KG1 (cell line): Measurements from ENCODE around the gene SPI1.

ENCODE experiments used
- DNase-seq: peaks from one replicate; lab custom pipeline; 2025; lab: John Stamatoyannopoulos, UW

Gene SPI1

GRCh38 chr11:47358731-47359051 is 19.7 kb downstream of the SPI1 start:
- DNase-seq = no peak

DNA sequence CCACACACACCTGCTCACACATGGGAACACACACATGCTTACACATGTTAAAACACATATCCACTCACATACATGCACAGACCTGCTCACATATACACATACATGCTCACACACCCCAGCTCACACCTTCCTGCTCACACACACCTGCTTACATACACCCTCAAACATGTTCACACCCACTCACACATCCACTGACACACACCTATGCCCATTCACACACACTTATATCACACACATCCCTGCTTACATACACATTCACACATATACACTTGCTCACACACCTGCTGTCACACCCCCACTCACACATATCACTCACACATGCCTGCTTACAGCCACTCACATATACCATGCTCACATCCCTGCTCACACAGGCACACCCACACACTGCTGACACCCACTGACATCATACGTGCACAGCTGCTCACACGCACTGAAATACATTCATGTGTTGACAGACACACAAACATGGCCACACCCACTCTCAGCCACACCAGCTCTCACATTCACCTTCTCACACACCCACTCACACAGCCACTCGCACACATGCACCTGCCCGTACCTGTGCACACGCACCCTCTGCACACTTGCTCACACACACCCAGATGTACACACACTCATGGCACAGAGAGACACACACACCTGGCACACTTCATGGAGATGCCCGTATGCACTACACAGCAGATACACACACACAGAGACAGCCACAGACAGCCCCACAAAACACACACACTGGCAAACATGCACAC is 20.2 kb downstream of the SPI1 start:
- no peak for DNase-seq

- DNase-seq = no peak
These were observed 21.4 kb downstream of the SPI1 start for GRCh38 chr11:47356998-47357329.

DNA sequence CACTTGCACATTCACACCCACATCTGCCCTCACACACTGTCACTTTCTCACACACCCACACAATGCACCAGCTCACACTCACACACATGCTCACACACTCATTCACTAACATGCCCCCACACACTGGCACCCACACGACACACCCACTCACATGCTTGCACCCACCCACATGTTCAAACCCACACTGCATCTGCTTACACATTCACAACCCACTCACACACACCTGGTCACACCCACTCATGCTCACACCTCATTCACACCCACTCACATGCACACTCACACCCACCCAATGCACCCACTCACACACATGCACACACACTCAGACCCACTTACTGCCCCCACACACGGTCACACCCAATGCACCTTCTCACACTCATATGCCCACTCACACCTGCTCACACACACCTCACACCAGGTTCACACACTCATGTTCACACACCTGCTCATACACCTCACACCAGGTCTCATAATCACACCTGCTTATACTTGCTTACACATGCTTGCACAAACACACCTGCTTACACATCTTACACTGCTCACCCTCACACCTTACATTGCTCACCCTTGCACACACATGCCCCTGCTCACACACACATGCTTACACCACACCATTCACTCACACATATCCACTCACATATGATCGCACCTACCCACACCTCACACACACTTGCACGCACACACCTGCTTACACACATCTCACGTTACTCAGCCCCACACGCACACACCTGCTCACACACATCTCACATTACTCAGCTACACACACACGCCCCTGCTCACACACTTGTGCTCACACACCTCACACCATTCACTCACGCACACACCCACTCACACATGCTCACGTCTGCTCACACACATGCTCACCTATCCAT is 22.0 kb downstream of the SPI1 start:
- no peak for DNase-seq

- no peak for DNase-seq
These were observed 22.8 kb downstream of the SPI1 start for GRCh38 chr11:47355283-47356128.

DNA sequence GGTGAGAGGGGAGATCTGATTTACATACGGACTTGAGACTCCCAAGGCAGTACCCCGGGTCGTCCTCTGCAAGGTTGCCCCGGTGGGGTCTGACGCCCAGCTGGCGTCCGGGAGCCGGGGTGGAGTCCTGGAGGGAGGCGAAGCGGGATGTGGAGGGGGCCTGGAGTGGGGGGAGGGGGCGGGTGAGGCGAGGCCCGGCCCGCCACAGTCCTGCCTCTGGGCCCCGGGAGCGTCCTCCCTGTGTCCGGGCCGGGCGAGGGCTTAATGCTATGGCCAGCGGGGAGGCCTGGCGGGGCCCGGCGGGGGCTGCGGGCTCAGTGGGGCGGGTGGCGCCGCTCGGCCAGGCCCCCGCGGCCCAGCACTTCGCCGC is 23.4 kb downstream of the SPI1 start:
- no peak for DNase-seq

DNA sequence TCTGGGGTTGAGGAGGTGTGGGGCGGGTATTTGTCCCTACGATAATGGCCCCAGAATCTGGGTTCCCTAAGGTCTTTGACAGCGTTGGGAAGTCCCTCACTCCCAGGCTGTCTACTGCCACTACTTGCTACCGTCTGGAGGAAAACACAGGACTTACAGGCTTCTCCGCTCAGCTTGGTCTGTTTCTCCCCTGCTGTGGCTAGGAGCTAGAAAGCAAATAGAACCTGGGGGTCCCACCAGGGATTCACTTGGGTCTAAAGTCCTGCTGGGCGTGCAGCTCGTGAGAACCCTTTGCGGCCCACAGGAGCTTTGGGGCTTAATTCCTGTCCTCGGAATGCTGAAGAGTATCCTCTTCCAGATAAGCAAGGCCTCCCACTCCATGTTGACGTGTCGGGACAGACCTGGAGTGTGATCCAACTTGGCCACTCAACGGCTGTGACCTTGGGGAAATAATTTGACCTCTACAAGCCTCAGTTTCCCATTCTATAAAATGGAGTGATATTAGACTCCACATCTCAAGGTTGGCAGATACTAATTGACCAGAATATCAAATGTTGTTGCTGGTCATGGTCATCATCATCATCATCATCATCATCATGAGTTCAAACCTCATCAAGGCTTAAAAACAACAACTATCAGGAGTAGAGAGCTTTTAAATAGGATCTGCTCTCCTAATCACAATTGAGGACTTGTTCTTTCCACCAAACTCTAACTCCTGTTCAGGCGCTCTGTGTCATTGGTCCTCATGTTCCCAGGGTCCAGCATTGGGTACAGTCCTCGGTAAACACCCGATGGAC is 24.2 kb downstream of the SPI1 start:
- DNase-seq = no peak

- DNase-seq = no peak
These were observed 25.8 kb downstream of the SPI1 start, which contains the start of gene MYBPC3 for GRCh38 chr11:47352556-47352955. Gene MYBPC3 (minus strand): TSS chr11:47352702. CDS start chr11:47352647, 55 bp downstream.

DNA sequence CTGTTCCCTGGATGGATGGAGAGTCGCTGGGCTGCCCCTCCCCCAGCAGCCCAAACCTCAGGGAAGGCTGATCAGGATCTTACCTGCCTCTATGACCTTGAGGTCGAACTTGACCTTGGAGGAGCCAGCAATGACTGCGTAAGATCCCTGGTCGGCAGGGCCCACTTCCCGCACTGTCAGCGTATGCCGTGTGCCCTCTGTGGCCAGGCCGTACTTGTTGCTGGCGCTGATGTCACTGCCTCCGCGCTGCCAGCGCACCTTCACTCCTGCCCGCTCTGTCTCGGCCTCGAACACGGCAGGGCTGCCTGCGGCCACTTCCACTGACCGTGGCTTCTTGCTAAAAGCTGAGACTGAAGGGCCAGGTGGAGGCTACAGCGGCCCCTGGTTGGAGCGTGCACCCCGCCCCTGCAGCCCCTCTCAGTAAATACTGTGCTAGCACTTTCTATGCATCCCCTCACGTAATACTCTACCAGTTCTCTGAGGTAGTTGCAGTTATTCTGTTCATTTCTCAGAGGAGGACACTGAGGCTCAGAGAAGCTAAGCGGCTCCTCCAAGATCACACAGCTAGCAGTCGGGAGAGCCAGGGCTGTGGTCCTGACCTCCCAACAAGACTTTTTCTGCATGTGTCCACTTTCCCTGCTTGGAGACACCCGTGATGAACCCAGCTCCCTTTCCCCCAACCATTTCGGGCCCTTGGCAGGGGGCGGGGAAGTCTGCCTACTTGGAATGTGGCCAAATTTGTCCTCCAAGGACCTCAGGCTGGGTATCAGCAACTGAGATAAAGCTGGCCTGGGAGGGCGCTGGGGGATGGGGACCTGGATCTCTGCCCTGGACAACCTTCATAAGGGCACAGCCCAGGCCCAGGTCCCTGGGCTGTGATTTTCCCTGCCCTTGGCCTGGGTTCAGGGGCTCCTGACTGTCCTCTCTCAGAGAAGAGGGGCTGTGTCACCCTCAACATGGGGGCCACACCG is 26.9 kb downstream of the SPI1 start:
- DNase-seq = no peak

DNA sequence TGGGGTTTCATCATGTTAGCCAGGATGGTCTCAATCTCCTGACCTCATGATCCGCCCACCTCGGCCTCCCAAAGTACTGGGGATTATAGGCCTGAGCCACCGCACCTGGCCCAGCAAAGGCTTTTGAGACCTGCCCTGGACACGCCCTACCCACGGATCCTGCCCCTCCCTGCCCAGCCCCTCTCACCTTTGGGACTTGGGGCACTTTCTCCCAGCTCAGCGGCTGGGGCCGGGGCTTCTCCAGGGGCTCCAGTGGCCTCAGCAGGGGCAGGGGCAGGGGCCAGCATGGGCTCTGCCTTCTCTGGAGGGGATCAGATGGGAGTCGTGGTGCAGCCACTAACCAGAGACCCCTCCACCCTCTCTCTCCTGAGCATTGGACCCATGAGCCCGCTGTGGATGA is 28.0 kb downstream of the SPI1 start:
- no peak for DNase-seq

DNA sequence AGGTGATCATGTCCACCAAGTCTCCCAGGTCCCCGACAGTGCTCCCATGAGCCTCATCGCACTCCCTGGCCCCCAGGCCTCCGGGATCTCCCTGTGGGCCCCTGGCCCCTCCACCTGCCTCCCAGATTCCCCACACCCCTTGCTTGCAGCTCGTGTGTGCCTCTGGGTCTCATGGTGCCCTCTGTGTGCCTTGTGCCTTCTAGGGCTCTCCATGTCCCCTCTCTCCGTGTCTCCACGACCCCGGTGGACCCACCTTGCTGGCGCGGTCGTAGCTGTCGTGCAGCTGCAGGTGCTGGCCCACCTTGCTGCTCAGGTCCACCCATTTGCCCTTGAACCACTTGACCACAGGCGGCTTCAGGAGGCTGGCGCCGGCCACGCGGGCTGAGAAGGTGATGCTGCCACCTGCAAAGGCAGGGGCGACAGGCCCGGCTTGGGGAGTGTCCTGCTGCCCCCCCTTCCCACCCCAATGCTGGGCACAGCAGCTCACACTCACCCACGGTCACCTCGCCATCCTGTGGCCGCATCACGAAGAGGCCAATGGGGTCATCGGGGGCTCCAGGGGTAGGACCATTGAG is 28.7 kb downstream of the SPI1 start:
- DNase-seq = no peak

- peak; percentile 33 for DNase-seq
These were observed 29.5 kb downstream of the SPI1 start for GRCh38 chr11:47348859-47349258.

- no peak for DNase-seq
These were observed 30.1 kb downstream of the SPI1 start for GRCh38 chr11:47348131-47348802.

- no peak for DNase-seq
These were observed 31.2 kb downstream of the SPI1 start for GRCh38 chr11:47347137-47347536.

- no peak for DNase-seq
These were observed 32.3 kb downstream of the SPI1 start for GRCh38 chr11:47345890-47346563.

GRCh38 chr11:47342854-47343253 is 35.5 kb downstream of the SPI1 start:
- no peak for DNase-seq

DNA sequence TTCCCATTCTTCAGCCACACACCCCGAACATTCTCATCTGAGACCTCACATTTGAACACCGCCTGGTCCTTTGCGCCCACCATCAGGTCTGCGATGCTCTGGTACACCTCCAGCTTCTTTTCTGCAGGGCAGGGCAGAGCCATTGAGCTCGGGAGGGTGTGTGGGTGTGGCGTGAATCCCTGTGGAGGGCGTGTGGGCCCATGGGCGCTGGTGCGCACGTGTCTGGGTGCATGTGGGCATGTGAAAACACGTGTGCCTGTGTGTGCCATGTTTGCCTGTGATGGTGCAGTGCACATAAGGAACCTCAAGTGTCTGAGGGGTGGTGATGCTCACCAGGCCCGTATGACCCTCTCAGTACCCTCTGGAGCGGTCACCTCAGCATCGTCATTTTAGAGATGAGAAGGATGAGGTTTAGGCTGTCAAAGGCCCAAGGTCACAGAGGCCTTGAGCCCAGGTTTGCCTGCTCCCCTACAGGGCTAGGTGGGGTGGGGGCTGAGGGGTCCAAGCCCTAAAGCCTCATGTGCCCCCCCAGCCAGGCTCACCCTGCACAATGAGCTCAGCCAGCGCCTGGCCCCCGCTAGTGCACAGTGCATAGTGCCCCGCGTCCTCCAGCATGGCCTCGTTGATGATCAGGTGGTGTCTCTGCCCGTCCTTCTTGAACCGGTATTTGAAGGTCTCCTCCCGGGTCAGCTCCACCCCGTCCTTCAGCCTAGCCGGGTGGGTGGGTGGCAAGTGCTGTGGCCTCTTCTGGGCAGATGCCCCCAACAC is 36.1 kb downstream of the SPI1 start:
- no peak for DNase-seq
